Activated naive CD8-positive, alpha-beta T cell treated with anti-CD3 and anti-CD28 coated beads, Interleukin-2, amount 50 U/mL, for 24 hours (primary cell): ENCODE data around the gene GALNT18.

Source experiments
- ATAC-seq: fragments of 150-1000 bp; cut with Tn5 transposase; one replicate; pipeline ENCODE4 v1.10.0; 2021
- DNase-seq: peaks from one replicate; pipeline ENCODE4 v3.0.0; 2021
- H3K27ac Mint-ChIP-seq: one replicate; pipeline ENCODE4 v1.8.0; 2021; ENCODE audit warnings: mild to moderate bottlenecking, mixed read lengths
- H3K27me3 Mint-ChIP-seq: one replicate; pipeline ENCODE4 v1.8.0; 2021; ENCODE audit warnings: mixed read lengths
- H3K36me3 Mint-ChIP-seq: one replicate; pipeline ENCODE4 v1.8.0; 2021; ENCODE audit warnings: low read depth, mixed read lengths
- H3K4me1 Mint-ChIP-seq: one replicate; pipeline ENCODE4 v1.8.0; 2021; ENCODE audit warnings: mixed read lengths
- H3K4me3 Mint-ChIP-seq: one replicate; pipeline ENCODE4 v1.8.0; 2021; ENCODE audit warnings: mild to moderate bottlenecking, moderate library complexity, mixed read lengths
- H3K9me3 Mint-ChIP-seq: one replicate; pipeline ENCODE4 v1.8.0; 2021; ENCODE audit warnings: mixed read lengths

GALNT18 gene

GRCh38 chr11:11574373-11575287 is 47.2 kb downstream of the GALNT18 start:
- DNase-seq (no peak), ATAC-seq (no peak)
- H3K4me3 Mint-ChIP-seq, result no peak overlapping the region
- peaks cover 4% of the 10 kb centered on the region for H3K4me1 Mint-ChIP-seq
- no peaks in the 10 kb centered on the region for H3K36me3 Mint-ChIP-seq
- peaks cover 4% of the 10 kb centered on the region for H3K27me3 Mint-ChIP-seq
- no peaks in the 10 kb centered on the region for H3K9me3 Mint-ChIP-seq
- H3K27ac Mint-ChIP-seq, result no peak overlapping the region

GRCh38 chr11:11572386-11572785 is 49.4 kb downstream of the GALNT18 start:
- DNase-seq (no peak), ATAC-seq (no peak)
- H3K4me1 Mint-ChIP-seq, result peaks cover 9% of the 10 kb centered on the region
- H3K4me3 Mint-ChIP-seq, result no peak overlapping the region
- H3K9me3 Mint-ChIP-seq, result no peaks in the 10 kb centered on the region
- no peak overlapping the region for H3K27ac Mint-ChIP-seq
- H3K27me3 Mint-ChIP-seq, result peaks cover 4% of the 10 kb centered on the region
- no peaks in the 10 kb centered on the region for H3K36me3 Mint-ChIP-seq

DNA sequence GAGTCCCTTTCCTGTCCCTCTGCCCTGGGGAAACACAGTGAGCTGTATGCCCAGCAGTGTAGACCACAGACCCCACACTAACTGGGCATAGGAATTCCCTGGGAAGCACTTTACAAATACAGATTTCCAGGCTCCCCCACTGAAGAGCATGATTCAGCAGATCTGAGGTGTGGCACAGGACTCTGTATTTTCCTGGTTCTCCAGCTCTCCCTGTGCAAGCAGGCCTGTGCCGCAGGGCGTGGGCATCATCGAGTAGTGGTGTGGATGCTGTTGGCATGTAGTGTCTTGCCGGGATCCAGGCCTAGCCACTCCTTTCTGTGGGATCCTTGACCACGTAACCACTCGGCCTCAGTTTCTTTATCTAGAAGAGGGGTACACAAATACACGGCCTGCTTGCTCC is 49.9 kb downstream of the GALNT18 start:
- H3K4me1 Mint-ChIP-seq, result peaks cover 9% of the 10 kb centered on the region
- H3K27ac Mint-ChIP-seq, result no peak overlapping the region
- H3K27me3 Mint-ChIP-seq, result peaks cover 4% of the 10 kb centered on the region
- no peak overlapping the region for H3K4me3 Mint-ChIP-seq
- no peak for DNase-seq
- no peak for ATAC-seq
- no peaks in the 10 kb centered on the region for H3K9me3 Mint-ChIP-seq
- H3K36me3 Mint-ChIP-seq, result no peaks in the 10 kb centered on the region

GRCh38 chr11:11570823-11571222 is 51.0 kb downstream of the GALNT18 start:
- H3K4me1 Mint-ChIP-seq, result peaks cover 9% of the 10 kb centered on the region
- peaks cover 4% of the 10 kb centered on the region for H3K27me3 Mint-ChIP-seq
- H3K27ac Mint-ChIP-seq, result no peak overlapping the region
- H3K36me3 Mint-ChIP-seq, result no peaks in the 10 kb centered on the region
- H3K9me3 Mint-ChIP-seq, result no peaks in the 10 kb centered on the region
- no peak for ATAC-seq
- DNase-seq, result no peak
- no peak overlapping the region for H3K4me3 Mint-ChIP-seq

DNA sequence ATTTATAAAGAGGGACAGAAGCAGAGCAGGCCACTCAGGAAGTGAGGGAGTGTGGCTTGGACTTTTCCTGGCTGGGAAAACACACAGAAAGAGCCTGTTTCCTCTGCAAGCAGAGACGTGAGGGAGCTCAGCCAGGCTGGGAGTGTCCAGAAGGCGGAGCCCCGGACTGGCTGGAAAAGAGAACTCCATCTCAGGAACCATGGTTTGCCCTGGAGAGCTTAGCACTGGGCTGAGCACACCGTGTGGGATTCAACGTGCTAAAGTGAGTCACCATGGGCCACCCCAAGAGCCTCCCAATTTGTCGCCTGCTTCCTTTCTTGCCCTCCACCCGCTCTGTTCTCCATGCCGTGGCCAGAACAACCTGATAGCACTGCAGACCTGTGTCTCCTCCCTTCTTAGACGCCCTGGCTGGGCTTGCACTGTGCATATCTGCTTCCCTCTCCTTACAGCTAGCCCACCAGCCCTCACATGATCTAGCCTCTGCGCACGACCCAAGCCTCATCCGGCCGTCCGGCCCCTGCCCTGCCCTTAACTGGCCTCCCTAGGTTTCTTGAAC is 51.8 kb downstream of the GALNT18 start:
- Mint-ChIP-seq H3K9me3 (no peaks in the 10 kb centered on the region), H3K4me3 (no peak overlapping the region), H3K27me3 (peaks cover 4% of the 10 kb centered on the region), H3K27ac (no peak overlapping the region), H3K4me1 (peaks cover 9% of the 10 kb centered on the region), H3K36me3 (no peaks in the 10 kb centered on the region)
- ATAC-seq (no peak), DNase-seq (no peak)

DNA sequence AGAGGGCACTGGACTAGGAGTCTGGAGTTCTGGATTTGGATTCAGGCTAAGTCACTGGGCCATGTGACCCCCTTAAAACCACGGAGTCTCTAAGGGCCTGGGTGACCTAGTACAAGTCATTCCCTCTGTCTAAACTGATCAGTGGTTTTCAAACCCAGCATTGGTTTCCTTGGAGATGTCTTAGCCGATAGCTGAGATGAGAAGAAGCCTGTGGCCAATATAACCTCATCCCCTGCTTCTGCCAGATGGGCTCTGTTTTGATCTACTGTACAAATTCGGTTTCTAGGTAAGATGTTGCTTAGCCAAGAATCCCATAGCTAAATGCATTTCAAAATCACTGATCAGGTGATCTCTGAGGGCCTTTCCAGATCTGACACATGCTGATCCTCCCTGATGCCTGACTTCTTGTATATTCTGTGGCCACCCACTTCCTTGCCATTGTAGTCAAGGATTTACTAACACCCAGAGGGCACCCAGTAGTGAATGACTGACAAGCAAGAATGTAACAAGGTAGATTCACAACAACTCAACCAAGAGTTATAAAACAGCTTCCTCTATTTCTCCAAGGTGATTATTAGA is 53.1 kb downstream of the GALNT18 start:
- no peak overlapping the region for H3K4me3 Mint-ChIP-seq
- no peak for DNase-seq
- no peaks in the 10 kb centered on the region for H3K36me3 Mint-ChIP-seq
- ATAC-seq, result no peak
- H3K27ac Mint-ChIP-seq, result no peak overlapping the region
- peaks cover 9% of the 10 kb centered on the region for H3K4me1 Mint-ChIP-seq
- no peaks in the 10 kb centered on the region for H3K9me3 Mint-ChIP-seq
- peaks cover 4% of the 10 kb centered on the region for H3K27me3 Mint-ChIP-seq

GRCh38 chr11:11567936-11568650 is 53.7 kb downstream of the GALNT18 start:
- H3K27me3 Mint-ChIP-seq, result peaks cover 4% of the 10 kb centered on the region
- H3K9me3 Mint-ChIP-seq, result no peaks in the 10 kb centered on the region
- H3K4me3 Mint-ChIP-seq, result no peak overlapping the region
- no peak for ATAC-seq
- H3K4me1 Mint-ChIP-seq, result peaks cover 9% of the 10 kb centered on the region
- no peak for DNase-seq
- H3K36me3 Mint-ChIP-seq, result no peaks in the 10 kb centered on the region
- H3K27ac Mint-ChIP-seq, result no peak overlapping the region

DNA sequence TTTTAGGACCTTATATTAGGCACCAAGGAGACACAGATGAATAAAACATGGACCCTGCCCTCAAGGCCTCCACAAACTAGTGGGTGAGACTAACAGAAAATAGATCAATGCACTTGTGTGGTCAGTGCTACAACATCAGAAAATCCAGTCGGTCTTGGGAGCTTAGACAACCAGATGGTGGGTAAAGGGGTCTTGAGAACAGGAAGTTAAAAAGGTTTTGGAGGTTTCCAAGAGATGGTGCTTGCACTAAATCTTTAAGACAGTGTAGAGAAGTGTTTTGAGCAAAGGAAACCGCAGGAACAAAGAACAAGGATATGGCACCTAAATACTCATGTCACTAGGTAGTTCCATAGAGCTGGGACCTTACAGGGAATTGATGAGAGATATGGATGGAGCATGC is 56.2 kb downstream of the GALNT18 start:
- no peak overlapping the region for H3K27ac Mint-ChIP-seq
- no peak for ATAC-seq
- H3K27me3 Mint-ChIP-seq, result peaks cover 6% of the 10 kb centered on the region
- H3K4me3 Mint-ChIP-seq, result no peak overlapping the region
- H3K9me3 Mint-ChIP-seq, result no peaks in the 10 kb centered on the region
- no peak for DNase-seq
- H3K36me3 Mint-ChIP-seq, result no peaks in the 10 kb centered on the region
- peaks cover 7% of the 10 kb centered on the region for H3K4me1 Mint-ChIP-seq

DNA sequence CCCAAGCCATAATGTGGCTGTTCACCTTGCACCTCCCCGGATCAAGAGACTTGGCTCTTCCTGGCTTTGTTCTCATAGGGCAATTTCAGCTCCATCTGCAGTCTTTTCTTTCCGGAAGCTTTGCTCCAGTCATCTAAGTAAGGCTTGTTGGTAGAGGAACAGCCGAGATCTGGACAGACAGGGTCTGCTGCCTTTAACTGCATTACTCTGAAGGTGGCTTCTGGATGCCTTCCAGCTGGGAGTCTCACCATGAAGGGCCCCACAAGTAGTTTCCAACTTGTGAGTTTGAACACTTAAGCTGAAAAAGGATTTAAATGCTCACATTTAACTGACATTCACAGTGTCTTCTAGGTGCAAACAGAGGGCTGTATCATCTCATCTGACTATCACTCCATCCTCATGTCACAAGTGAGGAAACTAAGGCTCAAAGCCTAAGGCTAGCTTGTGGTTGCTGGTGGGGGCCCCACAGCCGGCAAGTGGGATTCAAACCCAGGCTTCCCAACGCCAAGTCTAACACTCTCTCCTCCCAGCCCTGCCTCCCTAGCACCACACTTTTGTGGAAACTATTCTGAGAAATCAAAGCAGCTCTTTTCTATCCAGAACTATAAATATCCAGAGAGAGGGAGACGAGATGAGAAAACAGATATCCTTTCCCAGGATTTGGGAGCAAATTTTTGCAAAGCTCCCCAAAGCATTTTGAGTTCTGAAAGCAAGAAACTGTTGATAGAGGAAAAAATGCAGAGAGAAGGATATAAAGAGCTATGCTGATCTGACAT is 58.4 kb downstream of the GALNT18 start:
- ATAC-seq (no peak), DNase-seq (no peak)
- Mint-ChIP-seq H3K4me3 (no peak overlapping the region), H3K27me3 (peaks cover 9% of the 10 kb centered on the region), H3K36me3 (no peaks in the 10 kb centered on the region), H3K4me1 (peaks cover 2% of the 10 kb centered on the region), H3K9me3 (no peaks in the 10 kb centered on the region), H3K27ac (no peak overlapping the region)

DNA sequence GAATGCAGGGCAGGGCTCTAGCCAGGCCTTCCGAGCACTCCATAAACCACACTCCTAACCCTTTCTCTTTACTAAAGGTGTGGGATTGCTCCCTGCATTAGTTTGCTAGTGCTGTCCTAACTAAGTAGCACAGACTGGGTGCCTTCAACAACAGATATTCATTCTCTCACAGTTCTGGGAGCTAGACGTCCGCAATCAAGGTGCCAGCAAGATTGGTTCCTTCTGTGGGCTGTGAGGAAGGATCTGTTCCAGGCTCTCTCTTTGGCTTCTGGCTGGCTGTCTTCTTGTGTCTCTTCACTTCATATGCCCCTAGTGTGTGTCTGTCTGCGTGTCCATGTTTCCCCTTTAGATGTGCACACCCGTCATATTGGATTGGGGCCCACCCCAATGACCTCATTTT is 59.8 kb downstream of the GALNT18 start:
- peaks cover 9% of the 10 kb centered on the region for H3K27me3 Mint-ChIP-seq
- H3K4me1 Mint-ChIP-seq, result no peaks in the 10 kb centered on the region
- H3K36me3 Mint-ChIP-seq, result no peaks in the 10 kb centered on the region
- H3K27ac Mint-ChIP-seq, result no peak overlapping the region
- no peak overlapping the region for H3K4me3 Mint-ChIP-seq
- DNase-seq, result no peak
- H3K9me3 Mint-ChIP-seq, result no peaks in the 10 kb centered on the region
- ATAC-seq, result no peak

- peaks cover 11% of the 10 kb centered on the region for H3K27me3 Mint-ChIP-seq
- no peak for DNase-seq
- no peak for ATAC-seq
- no peaks in the 10 kb centered on the region for H3K4me1 Mint-ChIP-seq
- no peak overlapping the region for H3K4me3 Mint-ChIP-seq
- no peaks in the 10 kb centered on the region for H3K9me3 Mint-ChIP-seq
- H3K36me3 Mint-ChIP-seq, result no peaks in the 10 kb centered on the region
- H3K27ac Mint-ChIP-seq, result no peak overlapping the region
Observed at GRCh38 chr11:11558826-11559225, 63.0 kb downstream of the GALNT18 start.

GRCh38 chr11:11558396-11558795 is 63.4 kb downstream of the GALNT18 start:
- H3K4me3 Mint-ChIP-seq, result no peak overlapping the region
- peaks cover 11% of the 10 kb centered on the region for H3K27me3 Mint-ChIP-seq
- ATAC-seq, result no peak
- no peaks in the 10 kb centered on the region for H3K9me3 Mint-ChIP-seq
- no peak overlapping the region for H3K27ac Mint-ChIP-seq
- H3K4me1 Mint-ChIP-seq, result no peaks in the 10 kb centered on the region
- no peaks in the 10 kb centered on the region for H3K36me3 Mint-ChIP-seq
- DNase-seq, result no peak

- Mint-ChIP-seq H3K27me3 (peaks cover 9% of the 10 kb centered on the region), H3K4me1 (no peaks in the 10 kb centered on the region), H3K27ac (no peak overlapping the region), H3K36me3 (no peaks in the 10 kb centered on the region), H3K4me3 (no peak overlapping the region), H3K9me3 (no peaks in the 10 kb centered on the region)
- ATAC-seq, result no peak
- no peak for DNase-seq
Observed at GRCh38 chr11:11555208-11555607, 66.6 kb downstream of the GALNT18 start.

DNA sequence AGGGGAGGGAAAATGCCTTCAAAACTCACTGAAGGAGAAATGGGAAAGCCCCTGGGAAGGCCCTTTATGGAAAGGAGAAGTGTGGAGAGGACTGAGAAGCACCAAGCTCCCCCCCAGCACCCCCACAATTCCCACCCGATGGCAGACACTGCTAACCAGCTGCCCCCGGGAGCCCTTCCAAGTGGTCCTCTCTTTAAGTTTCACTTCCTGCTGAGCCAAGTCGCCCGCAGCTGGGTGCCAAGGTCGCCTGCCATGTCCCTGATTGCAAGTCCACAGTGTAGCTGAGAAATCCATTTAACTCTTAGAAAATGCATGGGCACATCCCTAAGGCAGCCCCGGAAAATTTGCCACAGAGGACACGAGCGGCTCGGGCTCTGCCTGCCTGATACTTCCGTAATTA is 68.2 kb downstream of the GALNT18 start:
- Mint-ChIP-seq H3K4me3 (no peak overlapping the region), H3K27ac (no peak overlapping the region), H3K36me3 (no peaks in the 10 kb centered on the region), H3K4me1 (no peaks in the 10 kb centered on the region), H3K27me3 (peaks cover 2% of the 10 kb centered on the region), H3K9me3 (no peaks in the 10 kb centered on the region)
- no peak for DNase-seq
- ATAC-seq, result no peak
